Stimulated activated CD4-positive, alpha-beta T cell treated with anti-CD3 and anti-CD28 coated beads, TNF-alpha, amount 100 ng/mL, for 24 hours (primary cell): Measurements from ENCODE around the gene BACH2.
"Not testable (repeated sequence)": the region's sequence is repeated elsewhere in the genome, so short reads cannot be mapped to it uniquely, and the experiment has no call there.

Source experiments
- DNase-seq, 3 experiments: peaks; one replicate each; pipeline ENCODE4 v3.0.0-alpha.2; 2020; ENCODE audit warnings: low read depth in 3 of 3

The BACH2 gene

GRCh38 chr6:90296341-90297114, at the start of gene BACH2:
TSS of gene BACH2 (minus strand) at chr6:90296843. CDS start at chr6:90008844, 287,999 bp downstream.
- DNase-seq, result peak; percentile 89 to 96 (median 90)

- DNase-seq, result no peak
These were observed 46.9 kb upstream of the BACH2 start for GRCh38 chr6:90343576-90343975.

GRCh38 chr6:90338409-90338808, 41.8 kb upstream of the BACH2 start:
- DNase-seq, result no peak

DNA sequence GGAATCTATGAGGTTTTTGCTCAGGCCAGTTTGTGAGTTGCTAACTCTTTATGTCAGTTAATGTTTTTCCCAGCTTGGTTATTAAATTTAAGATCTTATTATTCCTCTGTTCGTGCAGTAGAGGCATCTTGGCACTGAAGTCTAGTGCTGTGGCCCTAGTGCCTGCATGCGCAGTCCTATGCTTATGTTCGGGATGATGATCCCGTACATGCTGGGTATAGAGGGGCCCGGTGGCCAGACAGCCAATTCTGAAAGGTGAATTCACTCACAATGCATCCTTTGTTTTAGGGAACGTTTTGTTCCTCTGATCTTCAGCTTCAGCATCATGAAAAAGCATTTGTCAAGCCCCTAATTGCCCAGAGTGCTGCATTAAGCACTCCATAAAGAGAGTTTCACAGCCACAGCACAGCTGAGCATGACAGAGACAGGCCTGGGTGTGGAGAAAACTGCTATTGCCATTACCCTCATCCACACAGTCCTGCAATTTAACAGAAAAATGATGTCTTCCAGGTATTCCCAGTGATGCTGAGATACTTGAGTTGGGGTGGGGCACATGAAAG, 39.8 kb upstream of the BACH2 start:
- DNase-seq, result no peak

DNA sequence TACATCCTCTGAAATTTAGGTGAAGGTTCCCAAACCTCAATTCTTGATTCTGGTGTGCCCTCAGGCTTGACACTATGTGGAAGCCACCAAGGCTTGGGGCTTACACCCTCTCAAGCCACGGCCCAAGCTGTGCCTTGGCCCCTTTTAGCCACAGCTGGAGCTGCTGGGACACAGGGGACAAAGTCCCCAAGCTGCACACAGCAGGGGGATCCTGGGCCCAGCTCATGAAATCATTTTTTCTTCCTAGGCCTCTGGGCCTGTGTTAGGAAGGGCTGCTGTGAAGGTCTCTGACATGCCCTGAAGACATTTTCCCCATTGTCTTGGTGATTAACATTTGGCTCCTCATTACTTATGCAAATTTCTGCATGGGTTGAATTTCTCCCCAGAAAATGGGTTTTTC, 37.3 kb upstream of the BACH2 start:
- no peak for DNase-seq

GRCh38 chr6:90332978-90333543, 36.4 kb upstream of the BACH2 start:
- not testable (repeated sequence) for DNase-seq

DNA sequence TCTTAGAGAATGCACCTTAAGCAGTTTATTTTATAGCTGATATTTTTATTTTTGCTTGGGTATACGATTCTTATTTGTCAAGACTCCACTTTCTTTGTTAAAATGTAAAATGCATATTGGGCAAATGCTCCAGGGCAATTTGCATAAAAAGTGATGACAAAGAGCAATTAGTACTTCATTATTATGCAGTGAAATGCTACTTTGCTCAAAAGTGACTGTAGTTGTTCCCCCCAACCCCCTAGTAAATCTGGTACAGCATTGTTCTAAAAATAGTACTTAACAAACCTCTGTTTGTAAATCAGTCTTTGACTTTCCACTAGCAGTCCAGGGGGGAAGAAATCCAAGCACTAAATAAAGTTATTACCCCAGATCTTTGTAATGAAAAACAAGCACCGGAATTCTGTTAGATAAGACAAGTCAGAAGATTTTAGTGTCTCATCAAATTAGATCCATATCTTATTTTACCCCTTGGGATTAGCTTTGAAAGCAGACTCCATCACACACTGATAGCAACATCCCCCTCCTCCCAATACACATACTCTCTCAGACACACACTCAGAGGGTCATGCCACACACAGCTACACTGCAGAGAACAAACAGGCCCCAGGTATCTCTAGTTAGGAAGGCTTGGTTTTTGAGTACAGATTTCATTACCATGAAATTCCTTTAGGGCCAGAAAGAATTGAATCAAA, 32.9 kb upstream of the BACH2 start:
- DNase-seq, result no peak

- DNase-seq, result no peak
These were observed 31.4 kb upstream of the BACH2 start for GRCh38 chr6:90328004-90328403.

DNA sequence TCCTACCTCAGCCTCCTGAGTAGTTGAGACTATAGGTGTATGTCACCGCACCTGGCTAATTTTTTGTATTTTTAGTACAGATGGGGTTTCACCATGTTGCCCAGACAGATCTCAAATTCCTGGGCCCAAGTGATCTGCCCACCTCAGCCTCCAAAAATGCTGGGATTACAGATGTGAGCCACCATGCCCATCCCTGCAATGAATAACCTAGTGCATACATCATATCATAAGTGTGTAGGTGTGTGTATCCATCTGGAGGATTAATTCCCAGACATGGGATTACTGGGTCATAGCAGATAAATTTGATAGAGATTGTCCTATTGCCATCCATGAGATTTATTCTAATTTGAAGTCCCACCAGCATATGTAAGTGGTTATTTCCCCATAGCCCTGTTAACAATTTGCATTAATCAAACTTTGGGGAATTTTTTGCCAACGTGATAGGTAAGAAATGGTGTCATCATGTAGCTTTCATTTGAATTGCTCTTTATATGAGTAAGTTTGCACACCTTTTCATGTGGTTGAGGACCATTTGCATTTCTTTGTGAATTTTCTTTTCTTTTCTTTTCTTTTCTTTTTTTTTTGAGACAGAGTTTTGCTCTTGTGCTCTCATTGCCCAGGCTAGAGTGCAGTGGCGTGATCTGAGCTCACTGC, 29.9 kb upstream of the BACH2 start:
- DNase-seq, result peak in 1 of 3 experiments; percentile 23

DNA sequence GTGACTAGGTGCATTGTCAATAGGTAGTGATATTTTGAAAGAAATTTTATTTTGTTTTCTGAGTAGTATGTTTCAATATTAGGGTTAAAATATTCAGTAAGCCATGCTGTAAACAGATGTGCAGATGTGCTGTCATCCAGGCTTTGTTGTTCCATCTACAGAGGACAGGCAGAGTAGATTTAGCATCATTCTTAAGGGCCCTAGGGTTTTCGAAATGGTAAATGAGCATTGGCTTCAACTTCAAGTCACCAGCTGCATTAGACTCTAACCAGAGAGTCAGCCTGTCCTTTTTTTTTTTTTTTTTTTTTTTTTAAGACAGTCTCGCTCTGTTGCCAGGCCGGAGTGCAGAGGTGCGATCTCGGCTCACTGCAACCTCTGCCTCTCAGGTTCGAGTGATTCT, 27.1 kb upstream of the BACH2 start:
- DNase-seq, result no peak

DNA sequence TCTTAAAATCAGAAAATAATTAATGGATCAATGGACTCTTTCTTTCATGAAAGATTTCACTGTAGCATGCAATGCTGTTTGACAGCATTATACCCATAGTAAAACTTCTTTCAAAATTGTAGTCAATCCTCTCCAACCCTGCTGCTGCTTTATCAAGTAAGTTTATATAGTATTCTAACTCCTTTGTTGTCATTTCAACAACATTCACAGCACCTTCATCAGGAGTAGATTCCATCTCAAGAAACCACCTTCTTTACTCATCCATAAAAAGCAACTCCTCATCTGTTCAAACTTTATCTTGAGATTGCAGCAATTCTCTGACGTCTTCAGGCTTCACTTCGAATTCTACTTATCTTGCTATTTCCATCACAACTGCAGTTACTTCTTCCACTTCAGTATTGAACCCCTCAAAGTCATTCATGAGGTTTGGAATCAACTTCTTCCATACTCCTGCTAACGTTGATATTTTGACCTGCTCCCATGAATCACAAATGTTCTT, 26.4 kb upstream of the BACH2 start:
- DNase-seq, result no peak

- peak in 1 of 3 experiments; percentile 38 for DNase-seq
These were observed 23.5 kb upstream of the BACH2 start for GRCh38 chr6:90319979-90320685.

- DNase-seq, result no peak
These were observed 22.4 kb upstream of the BACH2 start for GRCh38 chr6:90319044-90319443.

- no peak for DNase-seq
These were observed 19.3 kb upstream of the BACH2 start for GRCh38 chr6:90315986-90316385.

GRCh38 chr6:90315354-90315950, 18.8 kb upstream of the BACH2 start:
- no peak for DNase-seq

DNA sequence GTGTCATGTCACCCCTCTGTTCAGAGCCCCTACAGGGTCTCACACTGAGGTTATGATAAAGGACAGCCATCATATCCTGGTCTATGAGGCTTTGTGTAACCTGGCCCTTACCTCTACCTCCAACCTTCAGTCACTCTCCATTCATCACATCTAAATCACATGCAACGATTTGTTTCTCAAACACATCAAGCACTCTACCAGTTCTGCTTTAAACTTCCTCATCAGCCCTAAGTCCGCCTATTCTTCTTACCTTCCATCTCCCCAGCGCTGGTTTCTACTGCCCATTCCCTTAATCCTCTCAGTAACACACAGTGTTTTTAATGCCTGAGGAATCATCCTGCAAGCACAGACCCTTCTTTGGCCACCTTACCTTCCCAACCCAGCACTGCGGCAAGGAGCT, 17.9 kb upstream of the BACH2 start:
- no peak for DNase-seq

GRCh38 chr6:90311569-90311968, 14.9 kb upstream of the BACH2 start:
- DNase-seq, result no peak

DNA sequence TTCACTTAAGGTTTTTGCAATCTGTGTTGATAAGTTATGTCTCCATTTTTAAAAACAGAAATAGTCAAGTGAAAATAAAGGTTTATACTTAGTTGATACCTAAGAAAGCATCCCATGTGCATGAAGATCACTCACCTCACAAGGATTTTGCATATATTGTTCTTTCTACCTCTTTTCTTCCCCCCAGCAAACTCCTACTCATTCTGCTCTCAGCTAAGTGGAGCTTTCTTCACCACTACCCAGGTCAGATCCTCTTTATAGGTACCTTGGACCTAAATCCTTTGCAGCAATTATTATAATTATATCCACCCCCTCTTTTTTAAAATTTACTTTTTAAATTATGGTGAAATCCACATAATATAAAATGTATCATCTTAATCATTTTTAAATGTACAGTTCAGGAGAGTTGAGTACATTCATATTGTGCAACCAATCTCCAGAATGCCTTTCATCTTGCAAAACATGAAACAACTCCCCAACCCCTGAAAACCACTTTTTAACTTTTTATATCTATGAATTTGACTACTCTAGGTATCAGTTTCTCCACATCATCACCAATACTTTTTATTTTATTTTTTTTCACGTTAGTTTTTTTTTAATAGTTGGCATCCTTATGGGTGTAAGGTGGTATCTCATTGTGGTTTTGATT, 9.3 kb upstream of the BACH2 start:
- DNase-seq, result no peak

GRCh38 chr6:90304308-90304707, 7.7 kb upstream of the BACH2 start:
- no peak for DNase-seq

- DNase-seq, result no peak
These were observed 6.4 kb upstream of the BACH2 start for GRCh38 chr6:90303039-90303438.
